DOHH2 (cell line): ENCODE data around the gene TUBA1A.

Source experiments
- CTCF ChIP-seq: fragments of 200-600 bp; sonication (generic); IDR thresholded peaks from one replicate; pipeline ENCODE4 v1.5.1; 2014; ENCODE audit warnings: antibody characterized with exemption, mild to moderate bottlenecking, low read depth, low read length; ENCODE audit not compliant: poor library complexity, severe bottlenecking
- EZH2phosphoT487 ChIP-seq: fragments of 200-600 bp; sonication (generic); IDR thresholded peaks from 2 replicates; pipeline ENCODE4 v1.6.1; 2017; ENCODE audit warnings: borderline replicate concordance, mild to moderate bottlenecking, antibody characterized with exemption, low read length, moderate library complexity, mixed read lengths

- TF ChIP-seq CTCF (no peak), EZH2phosphoT487 (no peak)
Measured at GRCh38 chr12:49230176-49230804, 41.4 kb upstream of the TUBA1A start.
